GM18870 (cell line): ENCODE data around the gene GLB1L2.
"Not testable (repeated sequence)": the region's sequence is repeated elsewhere in the genome, so short reads cannot be mapped to it uniquely, and the experiment has no call there.

Experiments used
- ATAC-seq: cut with Tn5 transposase; IDR thresholded peaks from one replicate; pipeline ENCODE4 v1.9.1; 2021; ENCODE audit warnings: moderate library complexity; ENCODE audit not compliant: unreplicated experiment

GLB1L2 gene

DNA sequence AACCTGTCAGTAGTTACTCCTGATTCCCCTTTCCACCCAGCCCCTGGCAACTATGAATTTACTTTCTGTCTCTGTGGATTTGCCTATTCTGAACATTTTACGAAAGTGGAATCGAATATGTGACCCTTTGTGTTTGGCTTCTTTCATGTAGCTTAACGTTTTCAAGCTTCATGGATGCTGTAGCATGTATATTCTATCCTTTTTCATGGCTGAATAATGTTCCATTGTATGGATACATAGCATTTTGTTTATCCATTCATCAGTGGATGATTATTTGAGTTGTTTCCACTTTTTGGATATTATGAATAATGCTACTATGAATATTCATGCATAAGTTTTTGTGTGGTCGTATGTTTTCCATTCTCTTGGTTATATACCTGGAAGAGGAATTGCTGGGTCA is 9.2 kb upstream of the GLB1L2 start:
- no peak for ATAC-seq

DNA sequence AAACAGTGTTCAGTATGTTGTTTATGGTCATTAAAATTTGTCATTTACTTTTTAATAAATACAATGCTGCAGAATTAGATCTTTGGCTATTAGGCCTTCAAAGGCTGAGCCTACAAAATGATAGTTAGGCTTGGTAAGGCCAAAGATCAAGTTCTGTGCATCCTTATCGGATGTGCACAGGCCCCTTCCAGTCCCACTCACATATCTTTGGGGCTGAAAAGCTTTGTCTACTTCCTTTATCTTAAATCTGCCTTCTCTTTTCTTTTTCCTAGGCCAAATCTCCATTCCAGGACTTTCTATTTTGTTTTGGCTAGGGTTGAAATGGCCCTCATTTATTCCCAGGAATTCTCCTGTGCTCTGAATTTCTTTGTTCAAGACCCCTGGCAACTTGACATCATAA is 3.4 kb upstream of the GLB1L2 start:
- ATAC-seq: no peak

DNA sequence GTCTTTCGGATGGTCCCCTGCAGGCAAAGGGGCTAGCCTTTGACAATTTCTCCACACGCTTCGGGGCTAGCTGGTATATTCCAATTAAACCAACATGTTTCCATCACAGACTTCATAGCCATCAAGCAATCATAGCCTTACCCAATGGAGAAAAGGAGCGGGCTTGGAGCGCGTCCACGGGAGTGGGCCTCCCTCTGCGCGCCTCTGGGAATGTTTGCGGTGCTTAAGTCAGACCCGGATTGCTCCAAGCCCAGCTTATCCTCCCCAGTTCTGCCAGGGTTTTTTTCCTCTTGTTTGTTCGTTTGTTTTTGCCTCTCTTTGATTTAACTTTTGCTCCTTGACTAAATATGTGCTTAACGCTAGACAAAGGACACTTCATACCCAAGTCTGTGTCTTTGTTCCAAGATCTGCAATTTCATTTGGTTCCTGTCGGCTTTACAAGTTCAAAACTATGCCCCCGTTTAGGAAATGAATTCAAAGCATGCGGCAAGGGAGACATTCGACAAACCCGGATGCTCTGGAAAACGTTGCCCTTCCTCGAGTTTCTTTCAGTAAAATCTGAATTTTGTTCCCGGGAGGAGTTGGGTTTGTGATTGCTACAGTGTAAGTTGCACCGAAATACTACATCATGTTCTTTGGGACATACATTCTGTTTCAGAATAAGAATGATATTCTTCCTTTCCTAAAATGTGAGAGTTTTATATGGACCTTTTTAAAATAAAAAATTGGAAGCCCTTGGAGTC is 1.0 kb upstream of the GLB1L2 start:
- no peak for ATAC-seq

DNA sequence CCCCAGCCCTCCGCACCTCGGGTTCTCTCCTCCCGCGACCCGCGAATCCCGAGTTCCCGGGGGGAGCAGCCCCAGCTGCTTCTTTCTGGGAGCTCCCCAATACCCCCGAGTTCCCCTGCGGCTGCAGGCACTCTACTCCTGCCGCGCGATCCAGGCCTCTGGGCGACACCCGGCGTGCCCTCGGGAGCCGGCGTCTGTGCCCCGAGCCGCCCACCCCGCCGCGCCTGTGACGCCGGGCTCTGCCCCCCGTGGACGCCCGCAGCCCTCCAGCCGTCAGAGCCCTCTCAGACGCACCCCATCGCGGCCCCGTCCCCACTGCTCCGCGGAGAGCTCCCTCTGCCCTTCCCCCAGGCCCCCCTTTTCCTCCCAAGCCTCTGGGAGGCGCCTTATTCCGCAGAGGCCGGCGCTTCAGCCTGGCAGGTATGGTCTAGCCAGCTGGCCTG is 422 bp downstream of the GLB1L2 start:
- no peak for ATAC-seq

DNA sequence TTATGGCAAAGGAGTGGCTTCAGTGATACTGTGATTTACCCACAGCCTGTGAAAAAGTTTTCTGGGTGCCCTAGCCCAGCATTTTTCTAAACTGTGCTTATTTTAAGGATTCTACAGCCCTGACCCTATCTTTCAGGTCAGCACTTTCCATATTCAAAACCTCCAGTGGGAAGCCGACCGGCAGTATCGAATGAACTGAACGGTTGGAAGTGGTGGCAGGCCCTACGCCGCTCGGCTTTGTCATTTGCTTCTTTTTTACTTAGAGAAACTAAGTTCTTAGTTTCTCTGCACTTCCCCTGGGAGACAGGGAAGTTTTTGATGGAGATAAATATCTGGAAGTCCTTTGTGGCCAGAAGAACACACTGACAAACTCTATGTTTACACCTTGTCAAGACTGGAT is 994 bp downstream of the GLB1L2 start:
- ATAC-seq: no peak

DNA sequence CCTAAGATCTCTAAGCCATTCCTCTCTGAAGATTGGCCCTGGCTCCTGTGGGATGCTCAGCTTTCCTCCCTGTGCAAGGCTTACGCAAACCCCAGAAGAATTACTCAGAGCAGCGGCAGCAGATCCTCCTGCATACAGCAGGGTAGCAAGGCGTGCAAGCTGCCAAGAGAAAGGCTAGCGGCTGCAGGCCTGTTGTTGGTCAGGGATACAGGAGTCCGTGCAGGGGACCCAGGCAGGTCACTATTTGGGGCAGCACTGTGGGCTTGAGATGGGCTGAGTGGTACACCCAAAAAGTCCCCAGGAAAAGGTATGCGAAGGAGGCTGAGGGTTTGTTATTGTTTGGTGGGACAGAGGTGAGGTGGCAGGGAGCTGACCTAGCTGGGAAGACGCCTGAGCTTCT is 1.5 kb downstream of the GLB1L2 start:
- no peak for ATAC-seq

DNA sequence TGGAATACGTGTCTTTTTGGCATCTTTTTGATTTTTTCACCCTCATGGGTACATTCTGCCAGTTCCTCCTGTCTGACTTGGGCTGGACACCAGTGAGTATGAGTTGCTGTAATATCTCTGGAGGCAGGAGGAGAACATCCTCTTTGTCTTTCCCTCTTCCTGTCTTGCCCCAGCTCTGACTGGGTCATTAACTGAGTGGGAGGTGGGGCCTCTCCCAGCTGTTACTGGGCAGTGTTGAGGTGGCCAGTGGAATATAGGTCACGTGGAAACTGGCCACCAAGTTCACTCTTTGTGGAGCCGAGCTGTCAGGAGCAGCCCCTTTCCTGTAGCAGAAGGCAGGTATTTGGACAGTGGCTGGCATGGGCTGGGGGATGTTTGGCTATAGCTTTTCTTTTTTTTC is 2.2 kb downstream of the GLB1L2 start:
- ATAC-seq: no peak

DNA sequence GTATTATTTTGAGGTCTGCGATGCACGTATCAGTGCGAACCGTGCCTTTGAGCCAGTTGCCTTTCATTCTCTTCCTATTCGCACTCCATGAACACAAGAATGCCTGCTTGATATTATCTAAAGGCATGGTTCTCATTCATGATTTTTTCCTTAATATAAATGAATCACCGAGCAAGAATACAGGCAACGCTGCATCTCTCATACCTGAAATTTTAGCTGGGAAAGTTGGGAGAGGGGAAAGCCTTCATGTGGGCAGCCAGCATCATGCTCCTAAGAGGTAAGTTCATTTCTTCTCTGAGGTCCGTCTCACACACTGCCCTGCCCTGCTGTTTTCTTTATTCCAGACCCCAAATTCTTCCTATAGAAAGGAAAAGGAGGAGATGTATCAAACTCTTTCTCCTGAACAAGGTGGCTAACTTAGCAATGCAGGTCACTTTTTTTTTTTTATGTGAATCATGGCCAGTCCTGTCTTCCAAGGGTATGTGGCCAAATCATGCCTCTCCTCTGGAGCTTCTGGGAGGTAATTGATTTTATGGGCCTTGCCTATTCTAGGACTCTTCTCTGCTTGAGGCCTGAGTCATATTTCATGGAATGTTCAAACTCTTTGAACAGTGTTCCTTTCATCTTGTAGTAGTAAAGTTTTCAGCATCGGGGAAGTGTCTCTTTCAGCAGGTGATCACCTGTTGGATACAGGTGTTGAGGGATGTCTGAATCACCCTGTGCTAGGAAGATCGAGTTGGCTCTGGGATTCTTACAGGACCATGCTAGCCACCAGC is 3.2 kb downstream of the GLB1L2 start:
- no peak for ATAC-seq

DNA sequence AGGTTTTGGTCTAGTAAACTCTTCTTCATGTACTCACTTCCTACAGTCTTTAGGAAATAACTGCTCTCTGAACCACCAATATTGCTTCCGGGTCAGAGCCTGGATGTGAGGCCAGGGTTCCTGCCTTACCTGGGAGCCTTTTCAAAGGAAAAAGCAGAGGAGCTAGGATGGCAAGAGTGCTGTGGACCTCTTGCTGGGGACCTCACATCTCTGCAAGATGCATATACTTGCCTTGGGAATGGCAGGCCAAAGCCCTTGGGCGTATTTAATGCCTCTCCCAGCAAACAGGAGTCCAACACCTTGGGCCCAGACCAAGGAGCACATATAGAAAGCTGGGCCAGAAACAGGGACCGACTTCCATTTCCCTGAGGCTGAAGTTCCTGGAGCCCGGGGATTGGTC is 5.3 kb downstream of the GLB1L2 start:
- no peak for ATAC-seq

DNA sequence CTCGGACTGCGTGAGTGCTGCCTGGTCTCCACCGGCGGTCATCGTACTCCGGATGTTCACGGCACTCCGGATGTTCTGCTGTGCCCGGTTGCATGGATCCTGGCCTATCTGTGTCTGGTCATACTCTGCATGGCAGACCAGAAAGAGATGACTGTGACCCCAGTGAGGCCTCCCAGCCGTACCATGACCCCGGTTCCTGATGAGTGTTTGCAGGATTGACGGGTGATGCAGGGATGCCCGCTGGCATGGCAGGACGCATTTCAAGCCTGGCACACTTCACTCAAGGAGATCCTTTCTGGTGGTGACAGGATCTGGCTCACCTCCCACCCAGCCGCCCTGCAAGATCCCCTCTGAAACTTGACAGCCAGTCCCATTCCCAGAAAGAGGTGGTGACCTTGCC is 6.3 kb downstream of the GLB1L2 start:
- no peak for ATAC-seq

DNA sequence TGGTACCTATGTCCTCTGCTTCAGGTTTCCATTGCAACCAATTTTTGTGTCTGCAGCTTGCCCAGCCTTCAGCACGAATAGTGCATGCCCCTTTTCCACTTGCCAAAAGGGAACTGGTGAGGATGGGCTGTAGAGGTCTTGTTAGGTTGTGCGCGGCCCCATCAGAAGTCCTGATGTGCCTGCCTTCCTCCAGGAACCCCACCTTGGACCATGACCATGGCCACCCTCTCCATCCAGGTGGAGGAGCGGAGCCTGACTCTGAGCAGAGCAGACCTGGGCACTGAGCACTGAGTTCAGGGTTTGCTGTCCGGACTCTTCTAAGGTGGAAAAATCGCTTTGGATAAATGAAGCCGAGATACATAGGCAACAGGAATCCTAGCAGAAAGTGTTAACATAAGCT is 6.9 kb downstream of the GLB1L2 start:
- no peak for ATAC-seq

DNA sequence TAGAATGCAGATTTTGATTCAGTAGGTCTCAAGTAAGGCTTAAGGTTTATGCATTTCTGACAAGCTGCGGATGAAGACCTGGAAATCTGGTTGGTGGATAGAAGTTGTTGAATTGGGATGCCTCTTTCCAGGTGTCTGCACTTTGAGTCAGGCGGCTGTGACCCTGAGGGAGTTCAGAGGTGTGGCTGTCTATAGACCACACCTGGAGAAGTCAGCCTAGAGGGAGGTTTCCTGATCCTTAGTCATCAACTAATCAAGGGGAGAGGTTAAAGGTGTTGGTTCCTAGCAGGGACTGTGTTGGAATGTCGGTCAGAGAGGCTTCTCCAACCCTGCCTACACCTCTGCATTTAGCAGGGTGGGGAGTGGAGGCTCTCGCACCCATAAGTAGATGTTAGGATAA is 8.0 kb downstream of the GLB1L2 start:
- ATAC-seq: no peak

DNA sequence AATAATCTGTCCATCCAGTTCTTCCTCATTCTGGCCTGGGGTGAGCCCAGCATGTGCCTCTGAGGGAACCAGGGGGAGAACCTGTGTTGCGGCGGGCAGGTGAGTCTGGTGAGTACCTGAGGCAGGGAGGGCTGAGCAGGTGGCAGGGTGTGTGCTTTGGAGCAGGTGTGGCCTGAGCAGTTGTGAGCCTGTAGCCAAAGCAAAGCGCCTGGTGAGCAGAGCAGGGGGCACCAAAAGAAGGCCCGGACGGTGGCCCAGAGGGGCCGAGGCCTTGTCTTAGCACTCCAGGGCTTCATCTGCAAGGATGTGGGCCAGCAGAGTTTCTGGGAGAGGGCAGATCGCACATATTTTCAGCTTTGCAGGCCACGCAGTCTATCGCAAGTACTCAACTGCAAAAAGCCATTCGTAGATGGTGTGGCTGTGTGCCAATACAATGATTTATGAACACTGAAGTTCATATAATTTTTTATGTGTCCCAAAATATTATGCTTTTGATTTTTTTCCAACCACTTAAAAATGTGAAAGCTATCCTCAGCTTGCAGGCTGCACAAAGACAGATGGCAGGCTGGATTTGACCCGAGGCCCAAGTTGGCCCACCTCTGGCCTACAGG is 8.7 kb downstream of the GLB1L2 start:
- no peak for ATAC-seq

DNA sequence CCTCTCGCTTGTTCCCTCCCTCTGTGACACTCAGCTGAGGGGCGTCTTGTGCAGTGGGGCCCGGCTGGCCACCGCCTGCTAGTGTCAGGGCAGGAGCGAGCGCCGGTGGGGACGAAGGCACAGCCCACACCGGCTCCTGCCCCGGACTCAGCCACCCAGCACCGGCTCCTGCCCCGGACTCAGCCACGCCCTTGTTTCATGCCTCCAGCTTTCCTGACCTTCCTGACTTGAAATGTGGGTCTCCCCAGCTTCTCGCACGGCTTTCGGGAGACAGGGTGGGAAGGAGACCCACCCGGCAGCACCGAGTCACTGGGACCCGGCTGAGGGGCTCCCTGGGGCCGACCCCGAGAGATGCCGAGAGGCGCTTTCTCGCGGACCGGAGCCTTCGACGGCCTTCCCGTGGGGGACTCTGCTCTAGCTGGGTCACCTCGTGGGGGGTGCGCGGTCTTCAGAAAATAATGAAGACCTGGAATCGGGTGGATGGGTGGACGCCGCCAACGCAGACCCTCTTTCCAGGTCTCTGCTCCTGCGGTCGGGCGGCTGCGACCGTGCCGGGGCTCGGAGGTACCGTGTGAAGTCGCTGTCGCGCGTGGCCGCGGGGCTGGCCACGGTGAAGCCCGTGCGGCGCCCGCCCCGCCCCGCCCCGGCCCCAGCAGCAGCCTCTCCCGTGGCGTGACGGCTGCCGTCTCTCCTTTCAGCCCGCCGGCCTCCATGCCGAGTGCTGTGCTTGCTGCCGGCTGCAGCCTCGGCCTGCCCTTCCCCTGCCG is 10.2 kb downstream of the GLB1L2 start:
- ATAC-seq: no peak

DNA sequence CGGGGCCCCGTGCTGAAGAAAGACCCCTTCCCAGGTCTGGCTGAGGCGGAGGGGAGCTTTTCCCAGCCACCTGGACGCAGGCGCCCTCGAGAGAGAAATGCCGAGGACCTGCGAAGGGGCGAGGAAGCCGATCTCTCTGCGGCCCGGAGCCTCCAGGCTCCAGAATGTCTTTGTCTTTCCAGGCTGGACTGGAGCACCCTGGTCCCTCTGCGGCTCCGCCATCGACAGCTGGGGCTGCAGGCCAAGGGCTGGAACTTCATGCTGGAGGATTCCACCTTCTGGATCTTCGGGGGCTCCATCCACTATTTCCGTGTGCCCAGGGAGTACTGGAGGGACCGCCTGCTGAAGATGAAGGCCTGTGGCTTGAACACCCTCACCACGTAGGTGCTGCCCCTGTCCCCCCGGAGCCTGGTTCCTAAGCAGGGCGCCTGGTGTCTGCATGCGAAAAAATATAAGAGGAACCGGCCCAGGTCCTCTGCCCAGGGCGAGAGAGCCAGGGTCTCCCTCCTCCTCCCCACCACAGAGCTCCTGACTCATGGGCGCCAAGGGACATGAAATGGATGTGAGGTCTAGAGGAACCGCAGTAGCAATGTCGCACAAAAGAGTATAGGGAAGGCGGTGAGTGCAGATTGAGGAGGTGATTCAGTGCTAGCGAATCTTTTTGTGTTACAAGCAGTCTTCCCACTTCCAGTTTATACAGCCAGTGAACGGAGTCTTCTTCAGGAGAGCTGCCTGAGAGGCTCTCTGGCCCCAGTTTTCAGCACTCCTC is 11.0 kb downstream of the GLB1L2 start:
- no peak for ATAC-seq

DNA sequence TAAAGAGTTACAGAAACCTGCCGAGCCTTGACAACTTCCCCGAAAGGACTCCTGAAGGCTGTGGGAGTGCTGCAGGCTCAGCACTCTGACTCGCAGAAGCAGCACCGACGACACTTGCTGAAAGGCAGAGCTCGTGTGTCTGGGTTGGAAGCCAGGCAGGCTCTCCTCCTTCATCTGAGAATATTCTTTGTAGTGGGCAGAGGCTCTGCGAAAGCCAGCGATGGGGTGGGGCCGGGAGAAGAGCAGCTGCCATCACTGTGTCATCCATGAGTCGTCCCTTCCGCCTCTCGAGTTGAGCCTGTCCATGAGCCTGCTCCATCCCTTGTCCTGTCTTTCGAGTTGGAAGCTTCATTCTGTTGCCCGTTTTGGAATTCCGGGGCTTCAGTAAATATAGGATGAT is 11.9 kb downstream of the GLB1L2 start:
- ATAC-seq: no peak

DNA sequence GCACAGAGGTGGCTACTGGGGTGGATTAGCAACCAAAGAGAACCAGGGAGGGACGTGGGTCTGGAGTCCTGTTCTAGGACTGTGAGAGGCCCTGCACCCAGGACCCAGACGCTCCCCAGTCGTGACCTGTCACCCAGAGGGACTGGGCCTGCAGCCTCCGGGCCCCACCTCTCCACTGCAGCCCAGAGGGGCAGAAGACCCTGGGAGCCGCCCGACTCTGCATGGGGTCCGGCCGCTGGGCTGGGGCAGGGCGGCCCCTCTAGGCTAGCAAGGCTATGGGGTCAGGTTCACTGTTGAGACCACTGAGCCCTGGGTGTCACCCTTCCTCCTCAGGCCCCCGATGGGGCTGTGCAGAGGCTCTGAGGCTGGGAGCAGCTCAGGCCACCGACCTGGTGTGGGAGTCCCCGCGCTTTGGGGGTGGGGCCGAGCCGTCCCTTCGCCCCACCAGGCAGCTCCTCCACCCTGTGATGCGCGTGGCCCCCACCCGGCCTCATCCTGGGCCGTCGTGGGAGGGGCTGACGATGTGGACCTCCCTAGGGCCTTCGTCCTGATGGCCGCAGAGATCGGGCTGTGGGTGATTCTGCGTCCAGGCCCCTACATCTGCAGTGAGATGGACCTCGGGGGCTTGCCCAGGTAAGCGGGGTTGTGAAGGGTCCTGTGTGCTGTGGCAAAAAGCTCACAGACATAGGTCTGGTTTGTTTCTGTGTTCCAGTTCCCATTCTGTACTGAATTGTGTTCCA is 12.9 kb downstream of the GLB1L2 start:
- ATAC-seq: not testable (repeated sequence)

DNA sequence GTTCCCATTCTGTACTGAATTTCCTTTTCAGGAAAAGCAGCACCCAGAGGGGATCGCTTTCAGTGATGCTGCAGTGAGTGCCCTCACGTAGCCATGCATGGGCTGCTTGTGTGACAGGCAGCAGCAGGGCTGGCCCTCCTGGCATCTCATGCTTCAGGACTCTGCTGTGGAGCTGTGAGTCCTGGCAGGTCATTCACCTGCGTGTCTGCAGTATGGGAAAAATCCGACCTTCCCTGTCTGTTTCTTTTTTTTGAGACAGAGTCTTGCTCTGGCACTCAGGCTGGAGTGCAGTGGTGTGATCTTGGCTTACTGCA is 13.4 kb downstream of the GLB1L2 start:
- no peak for ATAC-seq

DNA sequence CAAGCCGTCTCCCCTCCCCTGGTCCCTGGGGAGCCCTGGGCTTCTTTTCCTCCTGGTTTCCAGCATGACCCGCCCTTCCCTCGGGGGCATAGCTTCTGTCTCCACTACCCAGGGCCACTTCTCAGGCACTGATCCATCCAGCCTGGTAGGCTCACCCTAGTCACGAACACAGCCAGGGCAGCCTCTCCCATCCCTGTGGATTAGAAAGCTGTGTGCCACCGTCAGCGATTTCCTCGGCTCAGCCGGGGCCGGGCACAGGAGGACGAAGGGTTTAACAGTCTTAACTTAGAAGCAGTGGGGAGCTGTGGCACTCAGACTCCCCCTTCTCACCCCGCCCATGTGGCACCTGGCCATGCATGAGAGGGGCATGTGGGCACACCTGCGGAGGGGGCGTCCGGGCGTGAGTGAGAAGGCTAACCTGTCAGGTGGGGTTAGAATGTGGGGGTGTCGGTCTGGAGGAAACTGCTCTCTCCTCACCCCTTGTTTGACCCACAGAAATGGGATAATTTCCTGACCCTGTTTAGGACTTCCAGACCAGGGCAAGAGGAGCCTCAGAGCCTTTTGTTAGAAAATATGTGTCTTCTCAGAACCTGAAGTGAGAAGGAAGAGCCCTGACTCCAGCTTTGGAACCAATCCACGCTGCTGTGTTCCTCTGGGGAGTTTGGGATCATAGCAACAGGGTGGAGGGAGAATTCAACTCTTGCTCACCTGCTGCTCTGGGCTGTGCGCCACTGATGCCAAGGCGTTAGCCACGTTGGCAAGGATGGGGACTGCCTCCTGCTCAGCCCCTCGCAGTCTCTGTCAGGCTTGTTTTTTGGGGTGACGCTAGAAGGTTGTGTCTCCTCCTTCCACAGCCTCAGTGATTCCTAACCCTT is 14.6 kb downstream of the GLB1L2 start:
- ATAC-seq: no peak
